ENCODE measurements around the gene SSRP1. TPM values are rescaled to one million over a fixed set of nuclear protein-coding genes. Genes with fewer than 3 reads are reported as not detected.

SSRP1 gene
- total and polyA plus RNA-seq, 9 of the 15 experiments (the other 6 are each of a cell fraction or from before 2014, with no cell fraction given): 91.1 to 416 (median 245) TPM

DNA sequence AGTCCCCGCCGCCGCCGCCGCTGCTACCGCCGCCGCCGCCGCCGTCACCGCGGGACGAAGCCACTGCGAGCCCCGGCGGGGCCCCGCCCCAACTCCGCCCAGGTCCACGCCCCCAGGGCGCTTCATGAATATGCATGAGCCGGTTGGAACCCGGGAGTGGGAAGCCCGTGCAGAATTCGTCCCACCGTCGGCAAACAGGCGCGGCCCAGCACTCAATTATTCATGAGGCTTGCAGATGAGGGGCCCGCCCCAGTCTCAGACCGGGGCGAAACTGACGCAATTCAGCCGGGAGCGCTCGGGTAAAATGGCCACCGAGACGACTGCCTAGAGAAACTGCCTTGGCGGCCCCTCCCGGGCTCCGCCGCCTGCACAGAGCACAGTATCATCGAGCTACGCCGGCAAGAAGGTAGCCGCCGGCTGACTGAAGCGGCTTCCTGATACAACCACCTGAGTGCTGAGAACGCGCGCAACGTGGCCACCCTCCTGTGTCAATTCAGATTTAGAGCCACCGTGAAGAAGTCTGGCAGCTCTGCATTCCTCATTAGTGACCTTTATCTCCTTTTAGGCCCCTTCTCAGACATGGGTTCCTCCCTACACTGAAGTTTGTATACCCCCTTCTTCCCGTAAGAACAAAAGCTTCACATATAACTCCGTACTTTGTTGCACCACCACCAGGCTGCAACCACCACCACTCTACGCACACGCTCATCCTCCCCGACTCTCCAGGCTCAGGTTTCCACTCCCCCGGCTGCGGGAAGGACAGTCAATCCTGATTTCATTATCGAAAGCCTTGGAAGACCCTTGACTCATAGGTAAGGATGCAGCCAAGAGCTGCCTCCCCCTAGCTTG is 10.6 kb downstream of the SSRP1 start, which contains the start of gene TNKS1BP1 (continued):
- TF ChIP-seq, protein P1, sequence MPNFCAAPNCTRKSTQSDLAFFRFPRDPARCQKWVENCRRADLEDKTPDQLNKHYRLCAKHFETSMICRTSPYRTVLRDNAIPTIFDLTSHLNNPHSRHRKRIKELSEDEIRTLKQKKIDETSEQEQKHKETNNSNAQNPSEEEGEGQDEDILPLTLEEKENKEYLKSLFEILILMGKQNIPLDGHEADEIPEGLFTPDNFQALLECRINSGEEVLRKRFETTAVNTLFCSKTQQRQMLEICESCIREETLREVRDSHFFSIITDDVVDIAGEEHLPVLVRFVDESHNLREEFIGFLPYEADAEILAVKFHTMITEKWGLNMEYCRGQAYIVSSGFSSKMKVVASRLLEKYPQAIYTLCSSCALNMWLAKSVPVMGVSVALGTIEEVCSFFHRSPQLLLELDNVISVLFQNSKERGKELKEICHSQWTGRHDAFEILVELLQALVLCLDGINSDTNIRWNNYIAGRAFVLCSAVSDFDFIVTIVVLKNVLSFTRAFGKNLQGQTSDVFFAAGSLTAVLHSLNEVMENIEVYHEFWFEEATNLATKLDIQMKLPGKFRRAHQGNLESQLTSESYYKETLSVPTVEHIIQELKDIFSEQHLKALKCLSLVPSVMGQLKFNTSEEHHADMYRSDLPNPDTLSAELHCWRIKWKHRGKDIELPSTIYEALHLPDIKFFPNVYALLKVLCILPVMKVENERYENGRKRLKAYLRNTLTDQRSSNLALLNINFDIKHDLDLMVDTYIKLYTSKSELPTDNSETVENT (CRISPR knock-in tag; IDR thresholded peaks at IDR 0.05): peak; percentile 81
- TF ChIP-seq, protein P2, sequence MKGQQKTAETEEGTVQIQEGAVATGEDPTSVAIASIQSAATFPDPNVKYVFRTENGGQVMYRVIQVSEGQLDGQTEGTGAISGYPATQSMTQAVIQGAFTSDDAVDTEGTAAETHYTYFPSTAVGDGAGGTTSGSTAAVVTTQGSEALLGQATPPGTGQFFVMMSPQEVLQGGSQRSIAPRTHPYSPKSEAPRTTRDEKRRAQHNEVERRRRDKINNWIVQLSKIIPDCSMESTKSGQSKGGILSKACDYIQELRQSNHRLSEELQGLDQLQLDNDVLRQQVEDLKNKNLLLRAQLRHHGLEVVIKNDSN (CRISPR knock-in tag; IDR thresholded peaks at IDR 0.05): no peak
- TF ChIP-seq ZNF253 (CRISPR knock-in tag; conservative IDR thresholded peaks at IDR 0.05) (no peak), CBX3 (IDR thresholded peaks at IDR 0.05; ENCODE audit: borderline replicate concordance in 1 of 2, low read length in 2 of 2) (peak in 1 of 2 experiments; percentile 8; a peak in 1 of 3 replicates), STAG1 (CRISPR knock-in tag; IDR thresholded peaks at IDR 0.05; ENCODE audit: borderline replicate concordance) (no peak), ZNF3 (CRISPR knock-in tag; IDR thresholded peaks at IDR 0.05) (no peak), ZFP30 (CRISPR knock-in tag; IDR thresholded peaks at IDR 0.05; ENCODE audit: borderline replicate concordance) (no peak), NFIC (IDR thresholded peaks at IDR 0.05) (0 out of 2 replicates have a peak, but pooled peaks have one; percentile 27), TRIM24 (IDR thresholded peaks at IDR 0.05) (no peak), ZZZ3 (IDR thresholded peaks at IDR 0.05) (no peak), RFX1 (IDR thresholded peaks at IDR 0.05) (no peak), ZNF324 (CRISPR knock-in tag; IDR thresholded peaks at IDR 0.05) (no peak), ZNF224 (CRISPR knock-in tag; IDR thresholded peaks at IDR 0.05) (no peak)
- TF ChIP-seq, protein P3, sequence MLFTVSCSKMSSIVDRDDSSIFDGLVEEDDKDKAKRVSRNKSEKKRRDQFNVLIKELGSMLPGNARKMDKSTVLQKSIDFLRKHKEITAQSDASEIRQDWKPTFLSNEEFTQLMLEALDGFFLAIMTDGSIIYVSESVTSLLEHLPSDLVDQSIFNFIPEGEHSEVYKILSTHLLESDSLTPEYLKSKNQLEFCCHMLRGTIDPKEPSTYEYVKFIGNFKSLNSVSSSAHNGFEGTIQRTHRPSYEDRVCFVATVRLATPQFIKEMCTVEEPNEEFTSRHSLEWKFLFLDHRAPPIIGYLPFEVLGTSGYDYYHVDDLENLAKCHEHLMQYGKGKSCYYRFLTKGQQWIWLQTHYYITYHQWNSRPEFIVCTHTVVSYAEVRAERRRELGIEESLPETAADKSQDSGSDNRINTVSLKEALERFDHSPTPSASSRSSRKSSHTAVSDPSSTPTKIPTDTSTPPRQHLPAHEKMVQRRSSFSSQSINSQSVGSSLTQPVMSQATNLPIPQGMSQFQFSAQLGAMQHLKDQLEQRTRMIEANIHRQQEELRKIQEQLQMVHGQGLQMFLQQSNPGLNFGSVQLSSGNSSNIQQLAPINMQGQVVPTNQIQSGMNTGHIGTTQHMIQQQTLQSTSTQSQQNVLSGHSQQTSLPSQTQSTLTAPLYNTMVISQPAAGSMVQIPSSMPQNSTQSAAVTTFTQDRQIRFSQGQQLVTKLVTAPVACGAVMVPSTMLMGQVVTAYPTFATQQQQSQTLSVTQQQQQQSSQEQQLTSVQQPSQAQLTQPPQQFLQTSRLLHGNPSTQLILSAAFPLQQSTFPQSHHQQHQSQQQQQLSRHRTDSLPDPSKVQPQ (CRISPR knock-in tag; IDR thresholded peaks at IDR 0.05; ENCODE audit: borderline replicate concordance): no peak
- TF ChIP-seq, protein P4, sequence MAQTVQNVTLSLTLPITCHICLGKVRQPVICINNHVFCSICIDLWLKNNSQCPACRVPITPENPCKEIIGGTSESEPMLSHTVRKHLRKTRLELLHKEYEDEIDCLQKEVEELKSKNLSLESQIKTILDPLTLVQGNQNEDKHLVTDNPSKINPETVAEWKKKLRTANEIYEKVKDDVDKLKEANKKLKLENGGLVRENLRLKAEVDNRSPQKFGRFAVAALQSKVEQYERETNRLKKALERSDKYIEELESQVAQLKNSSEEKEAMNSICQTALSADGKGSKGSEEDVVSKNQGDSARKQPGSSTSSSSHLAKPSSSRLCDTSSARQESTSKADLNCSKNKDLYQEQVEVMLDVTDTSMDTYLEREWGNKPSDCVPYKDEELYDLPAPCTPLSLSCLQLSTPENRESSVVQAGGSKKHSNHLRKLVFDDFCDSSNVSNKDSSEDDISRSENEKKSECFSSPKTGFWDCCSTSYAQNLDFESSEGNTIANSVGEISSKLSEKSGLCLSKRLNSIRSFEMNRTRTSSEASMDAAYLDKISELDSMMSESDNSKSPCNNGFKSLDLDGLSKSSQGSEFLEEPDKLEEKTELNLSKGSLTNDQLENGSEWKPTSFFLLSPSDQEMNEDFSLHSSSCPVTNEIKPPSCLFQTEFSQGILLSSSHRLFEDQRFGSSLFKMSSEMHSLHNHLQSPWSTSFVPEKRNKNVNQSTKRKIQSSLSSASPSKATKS (CRISPR knock-in tag; IDR thresholded peaks at IDR 0.05): peak; percentile 40; the same call in 1 of the 2 replicates
- TF ChIP-seq, protein P5, sequence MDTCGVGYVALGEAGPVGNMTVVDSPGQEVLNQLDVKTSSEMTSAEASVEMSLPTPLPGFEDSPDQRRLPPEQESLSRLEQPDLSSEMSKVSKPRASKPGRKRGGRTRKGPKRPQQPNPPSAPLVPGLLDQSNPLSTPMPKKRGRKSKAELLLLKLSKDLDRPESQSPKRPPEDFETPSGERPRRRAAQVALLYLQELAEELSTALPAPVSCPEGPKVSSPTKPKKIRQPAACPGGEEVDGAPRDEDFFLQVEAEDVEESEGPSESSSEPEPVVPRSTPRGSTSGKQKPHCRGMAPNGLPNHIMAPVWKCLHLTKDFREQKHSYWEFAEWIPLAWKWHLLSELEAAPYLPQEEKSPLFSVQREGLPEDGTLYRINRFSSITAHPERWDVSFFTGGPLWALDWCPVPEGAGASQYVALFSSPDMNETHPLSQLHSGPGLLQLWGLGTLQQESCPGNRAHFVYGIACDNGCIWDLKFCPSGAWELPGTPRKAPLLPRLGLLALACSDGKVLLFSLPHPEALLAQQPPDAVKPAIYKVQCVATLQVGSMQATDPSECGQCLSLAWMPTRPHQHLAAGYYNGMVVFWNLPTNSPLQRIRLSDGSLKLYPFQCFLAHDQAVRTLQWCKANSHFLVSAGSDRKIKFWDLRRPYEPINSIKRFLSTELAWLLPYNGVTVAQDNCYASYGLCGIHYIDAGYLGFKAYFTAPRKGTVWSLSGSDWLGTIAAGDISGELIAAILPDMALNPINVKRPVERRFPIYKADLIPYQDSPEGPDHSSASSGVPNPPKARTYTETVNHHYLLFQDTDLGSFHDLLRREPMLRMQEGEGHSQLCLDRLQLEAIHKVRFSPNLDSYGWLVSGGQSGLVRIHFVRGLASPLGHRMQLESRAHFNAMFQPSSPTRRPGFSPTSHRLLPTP (IDR thresholded peaks at IDR 0.05; ENCODE audit: borderline replicate concordance, extremely low read depth, insufficient read length): no peak

All from K562 (cell line).